Mesothelial cell of epicardium (in vitro differentiated cells): ENCODE measurements around the gene DAO. TPM values are rescaled to one million over a fixed set of nuclear protein-coding genes. Genes with fewer than 3 reads are reported as not detected.
"Not testable (repeated sequence)": the region's sequence is repeated elsewhere in the genome, so short reads cannot be mapped to it uniquely, and the experiment has no call there.

Experiments used
- DNase-seq, 2 experiments: peaks; one replicate each; pipeline ENCODE4 v3.0.0; 2021; ENCODE audit warnings: low spot score in 2 of 2; ENCODE audit not compliant: unreplicated experiment in 2 of 2
- H3K27ac Mint-ChIP-seq: 2 replicates; pipeline ENCODE4 v1.8.0; 2021; ENCODE audit warnings: mixed read lengths
- H3K27me3 Mint-ChIP-seq: 2 replicates; pipeline ENCODE4 v1.8.0; 2021; ENCODE audit warnings: low read depth, mixed read lengths
- H3K36me3 Mint-ChIP-seq: 2 replicates; pipeline ENCODE4 v1.8.0; 2021; ENCODE audit warnings: mixed read lengths
- H3K4me1 Mint-ChIP-seq: 2 replicates; pipeline ENCODE4 v1.8.0; 2021; ENCODE audit warnings: mixed read lengths
- H3K4me3 Mint-ChIP-seq: 2 replicates; pipeline ENCODE4 v1.8.0; 2021; ENCODE audit warnings: mild to moderate bottlenecking, moderate library complexity, mixed read lengths
- H3K9me3 Mint-ChIP-seq: 2 replicates; pipeline ENCODE4 v1.8.0; 2021; ENCODE audit warnings: mixed read lengths
- CTCF ChIP-seq: fragments of 200-600 bp; sonication (generic); IDR thresholded peaks from one replicate; pipeline ENCODE4 v1.5.0; 2021; ENCODE audit warnings: antibody characterized with exemption; ENCODE audit not compliant: unreplicated experiment
- total RNA-seq: library from RNA; stranded (reverse); gene quantifications from 3 replicates; pipeline ENCODE4 v1.2.1, GENCODE V29; 2021

Gene DAO
- total RNA-seq, 1 donor from 2014 or later = not detected

- TF ChIP-seq CTCF = no peak
- Mint-ChIP-seq H3K27ac (peak overlapping the region; percentile 91), H3K9me3 (no peaks in the 10 kb centered on the region), H3K4me1 (peaks cover 28% of the 10 kb centered on the region), H3K4me3 (no peak overlapping the region), H3K27me3 (no peaks in the 10 kb centered on the region), H3K36me3 (peaks cover 28% of the 10 kb centered on the region)
- DNase-seq = no peak
Measured at GRCh38 chr12:108839018-108839889, 40.6 kb upstream of the DAO start.

- Mint-ChIP-seq H3K4me1 (peaks cover 27% of the 10 kb centered on the region), H3K27me3 (no peaks in the 10 kb centered on the region), H3K9me3 (no peaks in the 10 kb centered on the region), H3K4me3 (no peak overlapping the region), H3K36me3 (peaks cover 31% of the 10 kb centered on the region), H3K27ac (peak overlapping the region; percentile 91)
- DNase-seq = no peak
- TF ChIP-seq CTCF = no peak
Measured at GRCh38 chr12:108839890-108840230, 40.0 kb upstream of the DAO start.

GRCh38 chr12:108840605-108841332, 39.1 kb upstream of the DAO start:
- TF ChIP-seq CTCF = no peak
- DNase-seq = no peak
- H3K27ac Mint-ChIP-seq = peak overlapping the region; percentile 77
- peaks cover 27% of the 10 kb centered on the region for H3K4me1 Mint-ChIP-seq
- peaks cover 31% of the 10 kb centered on the region for H3K36me3 Mint-ChIP-seq
- no peaks in the 10 kb centered on the region for H3K27me3 Mint-ChIP-seq
- H3K9me3 Mint-ChIP-seq = peaks cover 3% of the 10 kb centered on the region
- H3K4me3 Mint-ChIP-seq = no peak overlapping the region

GRCh38 chr12:108841825-108842224, 38.1 kb upstream of the DAO start:
- H3K9me3 Mint-ChIP-seq, DNase-seq, H3K27me3 Mint-ChIP-seq, H3K27ac Mint-ChIP-seq, H3K4me3 Mint-ChIP-seq: not testable (repeated sequence)
- Mint-ChIP-seq H3K4me1 (peaks cover 27% of the 10 kb centered on the region), H3K36me3 (peaks cover 40% of the 10 kb centered on the region)

GRCh38 chr12:108842361-108842760, 37.5 kb upstream of the DAO start:
- no peak for TF ChIP-seq CTCF
- H3K4me3 Mint-ChIP-seq = no peak overlapping the region
- no peak overlapping the region for H3K27ac Mint-ChIP-seq
- no peak for DNase-seq
- no peaks in the 10 kb centered on the region for H3K27me3 Mint-ChIP-seq
- H3K9me3 Mint-ChIP-seq = peaks cover 5% of the 10 kb centered on the region
- peaks cover 27% of the 10 kb centered on the region for H3K4me1 Mint-ChIP-seq
- peaks cover 43% of the 10 kb centered on the region for H3K36me3 Mint-ChIP-seq

GRCh38 chr12:108843187-108843586, 36.7 kb upstream of the DAO start:
- no peak for DNase-seq
- peaks cover 49% of the 10 kb centered on the region for H3K36me3 Mint-ChIP-seq
- peaks cover 5% of the 10 kb centered on the region for H3K9me3 Mint-ChIP-seq
- no peak overlapping the region for H3K4me3 Mint-ChIP-seq
- H3K4me1 Mint-ChIP-seq = peaks cover 24% of the 10 kb centered on the region
- TF ChIP-seq CTCF = no peak
- H3K27ac Mint-ChIP-seq = no peak overlapping the region
- H3K27me3 Mint-ChIP-seq = no peaks in the 10 kb centered on the region
